Left ventricle myocardium inferior (tissue), 1 donor: ENCODE data around the gene NANOS1. TPM values are rescaled to one million over a fixed set of nuclear protein-coding genes. Genes with fewer than 3 reads are reported as not detected.

Experiments
- DNase-seq: peaks from one replicate; pipeline ENCODE4 v3.0.0-alpha.2; 2020
- H3K27ac ChIP-seq: fragments of 200-600 bp; replicated peaks from 2 replicates; pipeline ENCODE4 v1.8.0; 2021
- H3K27me3 ChIP-seq: fragments of 200-600 bp; 2 replicates; pipeline ENCODE4 v1.8.0; 2021; ENCODE audit warnings: low read depth
- H3K36me3 ChIP-seq: fragments of 200-600 bp; 2 replicates; pipeline ENCODE4 v1.8.0; 2021
- H3K4me1 ChIP-seq: fragments of 200-600 bp; 2 replicates; pipeline ENCODE4 v1.8.0; 2021
- H3K4me3 ChIP-seq: fragments of 200-600 bp; 2 replicates; pipeline ENCODE4 v1.8.0; 2021; ENCODE audit warnings: mild to moderate bottlenecking, moderate library complexity
- H3K9me3 ChIP-seq: fragments of 200-600 bp; replicated peaks from 2 replicates; pipeline ENCODE4 v1.8.0; 2021
- CTCF ChIP-seq: fragments of 200-600 bp; IDR thresholded peaks from 2 replicates; pipeline ENCODE4 v1.8.0; 2021; ENCODE audit warnings: antibody characterized with exemption, mild to moderate bottlenecking, borderline replicate concordance
- intact Hi-C: fragments of 100-400 bp; cut with micrococcal nuclease; formaldehyde crosslinking; loops from one replicate; pipeline ENCODE4 v1.11.0; 2022
- total RNA-seq: library from RNA; stranded (reverse); fragmentation: NEBNext Ultra II Directional; extraction: Animal tissue kit (Norgen Biotek cat#: 25700); gene quantifications from one replicate; pipeline ENCODE4 v1.2.1, GENCODE V29; 2021
- donor health status: DM: no; HTN: yes; CAD: no; lungs with severe emphysema.

NANOS1 gene
- total RNA-seq, 1 donor from 2014 or later, result 11.7 TPM

- Histone ChIP-seq H3K27ac (no peak overlapping the region), H3K4me1 (no peaks in the 10 kb centered on the region), H3K9me3 (peaks cover 8% of the 10 kb centered on the region), H3K36me3 (no peaks in the 10 kb centered on the region), H3K4me3 (no peak overlapping the region), H3K27me3 (no peaks in the 10 kb centered on the region)
- no peak for DNase-seq
- TF ChIP-seq CTCF, result no peak
- intact Hi-C loops, result no loop called here
Measured at GRCh38 chr10:118993214-118993613, 36.3 kb upstream of the NANOS1 start.

- peaks cover 5% of the 10 kb centered on the region for H3K9me3 ChIP-seq
- TF ChIP-seq CTCF, result no peak
- DNase-seq, result no peak
- H3K27ac ChIP-seq, result no peak overlapping the region
- no peaks in the 10 kb centered on the region for H3K27me3 ChIP-seq
- H3K4me1 ChIP-seq, result no peaks in the 10 kb centered on the region
- intact Hi-C loops, result no loop called here
- H3K4me3 ChIP-seq, result no peak overlapping the region
- H3K36me3 ChIP-seq, result no peaks in the 10 kb centered on the region
Measured at GRCh38 chr10:118994321-118994720, 35.2 kb upstream of the NANOS1 start.

- intact Hi-C loops, result no loop called here
Measured at GRCh38 chr10:118995739-118996138, 33.8 kb upstream of the NANOS1 start.

GRCh38 chr10:118997379-118997778, 32.1 kb upstream of the NANOS1 start:
- Histone ChIP-seq H3K27ac (no peak overlapping the region), H3K27me3 (no peaks in the 10 kb centered on the region), H3K4me1 (no peaks in the 10 kb centered on the region), H3K4me3 (no peak overlapping the region), H3K9me3 (no peaks in the 10 kb centered on the region), H3K36me3 (no peaks in the 10 kb centered on the region)
- no peak for DNase-seq
- intact Hi-C loops, result no loop called here
- no peak for TF ChIP-seq CTCF

More at GRCh38 chr10:118995739-118996138, 33.8 kb upstream of the NANOS1 start:
- H3K4me3 ChIP-seq, result no peak overlapping the region
- no peaks in the 10 kb centered on the region for H3K27me3 ChIP-seq
- H3K36me3 ChIP-seq, result no peaks in the 10 kb centered on the region
- no peak for TF ChIP-seq CTCF
- no peak overlapping the region for H3K27ac ChIP-seq
- DNase-seq, result no peak
- no peaks in the 10 kb centered on the region for H3K9me3 ChIP-seq
- H3K4me1 ChIP-seq, result no peaks in the 10 kb centered on the region

GRCh38 chr10:118998183-118998582, 31.3 kb upstream of the NANOS1 start:
- H3K27me3 ChIP-seq, result no peaks in the 10 kb centered on the region
- no peaks in the 10 kb centered on the region for H3K4me1 ChIP-seq
- no peak overlapping the region for H3K27ac ChIP-seq
- intact Hi-C loops, result no loop called here
- no peak for TF ChIP-seq CTCF
- no peak for DNase-seq
- no peaks in the 10 kb centered on the region for H3K9me3 ChIP-seq
- no peaks in the 10 kb centered on the region for H3K36me3 ChIP-seq
- H3K4me3 ChIP-seq, result no peak overlapping the region
